Peyer's patch (tissue), 4 donors: ENCODE measurements around the gene ZC2HC1C.

Experiments
- CTCF ChIP-seq, 6 experiments: fragments of 450-650 bp in 4 of 6; fragments of 200-600 bp in 2 of 6; sonication (generic) in 1 of 6; IDR thresholded peaks; one replicate each; pipeline ENCODE4 v1.5.1; 2017 to 2019; ENCODE audit warnings: antibody characterized with exemption in 6 of 6, mild to moderate bottlenecking in 3 of 6, moderate library complexity in 1 of 6
- POLR2A ChIP-seq, 2 donors: fragments of 450-650 bp; IDR thresholded peaks; one replicate each; pipeline ENCODE4 v1.5.1; 2017; ENCODE audit warnings: antibody characterized with exemption in 2 of 2, mild to moderate bottlenecking in 2 of 2, moderate library complexity in 2 of 2

- TF ChIP-seq CTCF (IDR thresholded peaks at IDR 0.05) (no peak), POLR2A (IDR thresholded peaks at IDR 0.05) (no peak)
Observed at GRCh38 chr14:75113932-75114539, 44.6 kb downstream of the ZC2HC1C start.
